NCI-H345 treated with DMSO at 0.1 percent for 48 hours (cell line): ENCODE measurements around the gene RASSF3.
"Not testable (repeated sequence)": the region's sequence is repeated elsewhere in the genome, so short reads cannot be mapped to it uniquely, and the experiment has no call there.

Source experiments
- DNase-seq: peaks from one replicate; lab custom pipeline; 2025; ENCODE audit not compliant: unreplicated experiment; lab: John Stamatoyannopoulos, UW

RASSF3 gene

DNA sequence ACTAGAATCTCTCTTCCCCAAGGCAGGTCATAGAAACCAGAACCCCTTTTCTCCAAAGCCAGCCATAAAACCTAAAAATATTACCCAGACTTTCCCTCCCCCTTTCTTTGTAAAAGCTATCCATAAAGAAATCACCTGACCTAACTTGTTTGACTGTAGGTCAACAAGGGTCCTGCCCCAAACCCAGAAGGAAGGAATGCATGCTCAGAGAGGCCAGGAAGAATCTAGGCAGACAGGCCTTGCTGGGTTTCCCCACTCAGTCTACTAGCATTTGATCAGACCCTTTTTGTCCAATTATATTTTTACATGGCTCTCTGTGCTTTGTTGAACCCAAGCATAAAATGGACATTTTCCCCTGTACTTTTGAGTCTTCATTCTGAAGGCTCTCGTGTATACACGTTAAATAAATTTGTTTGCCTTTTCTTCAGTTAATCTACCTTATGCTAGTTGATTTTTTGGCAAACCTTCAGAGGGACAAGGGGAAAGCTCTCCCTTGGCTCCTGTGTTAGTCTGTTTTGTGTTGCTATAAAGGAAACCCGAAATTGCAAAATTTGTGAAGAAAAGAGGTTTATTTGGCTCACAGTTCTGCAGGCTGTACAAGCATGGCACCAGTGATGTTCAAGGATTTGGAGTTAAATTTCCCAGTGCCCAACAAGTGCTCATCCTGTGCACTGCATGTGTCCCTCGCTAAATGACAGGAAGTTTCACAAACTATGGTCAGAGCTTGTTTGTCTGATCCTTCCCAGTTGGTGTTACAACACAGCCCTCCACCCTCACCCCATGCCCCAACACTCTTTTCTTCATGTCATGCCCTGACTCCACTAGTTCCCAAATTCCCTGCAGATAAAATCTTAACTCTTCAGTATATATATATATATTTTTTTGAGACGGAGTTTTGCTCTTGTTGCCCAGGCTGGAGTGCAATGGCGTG lies 14.2 kb upstream of the RASSF3 start:
- no peak for DNase-seq

GRCh38 chr12:64598831-64599230 lies 11.5 kb upstream of the RASSF3 start:
- DNase-seq: no peak

- DNase-seq: peak; percentile 62
These were observed 10.1 kb upstream of the RASSF3 start for GRCh38 chr12:64600164-64600561.

DNA sequence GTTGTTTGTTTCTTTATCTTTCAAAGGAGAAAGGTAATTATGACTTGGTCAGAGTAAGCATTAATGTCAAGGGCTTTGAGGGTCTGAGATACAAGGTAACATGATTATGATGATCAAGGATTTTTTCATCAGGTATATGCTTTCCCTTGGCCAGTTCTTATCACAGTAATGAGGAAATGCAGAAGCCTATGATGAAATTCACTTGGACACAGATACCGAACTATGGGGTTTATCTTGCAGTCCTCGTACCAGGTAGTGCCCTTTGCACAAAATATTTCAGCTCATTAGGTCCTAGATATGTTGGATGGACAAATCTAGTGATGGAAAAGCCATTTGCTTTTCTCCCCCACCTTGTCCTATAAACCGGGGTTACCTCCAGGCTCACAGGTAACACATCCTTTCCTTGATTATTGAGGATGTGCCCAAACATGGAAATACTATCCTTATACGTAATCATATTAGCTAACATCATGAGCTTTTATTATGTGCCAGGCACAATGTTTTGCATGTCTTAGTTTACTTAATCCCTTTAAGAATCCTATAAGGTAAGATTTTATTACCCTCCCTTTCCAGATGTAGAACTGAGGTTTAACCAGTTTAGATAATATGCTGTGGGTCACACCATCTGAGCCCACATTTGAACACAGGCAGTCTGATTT lies 7.0 kb upstream of the RASSF3 start:
- DNase-seq: no peak

GRCh38 chr12:64608901-64609535 lies 1.3 kb upstream of the RASSF3 start:
- DNase-seq: no peak

- DNase-seq: no peak
These were observed 688 bp upstream of the RASSF3 start for GRCh38 chr12:64609536-64610078.

DNA sequence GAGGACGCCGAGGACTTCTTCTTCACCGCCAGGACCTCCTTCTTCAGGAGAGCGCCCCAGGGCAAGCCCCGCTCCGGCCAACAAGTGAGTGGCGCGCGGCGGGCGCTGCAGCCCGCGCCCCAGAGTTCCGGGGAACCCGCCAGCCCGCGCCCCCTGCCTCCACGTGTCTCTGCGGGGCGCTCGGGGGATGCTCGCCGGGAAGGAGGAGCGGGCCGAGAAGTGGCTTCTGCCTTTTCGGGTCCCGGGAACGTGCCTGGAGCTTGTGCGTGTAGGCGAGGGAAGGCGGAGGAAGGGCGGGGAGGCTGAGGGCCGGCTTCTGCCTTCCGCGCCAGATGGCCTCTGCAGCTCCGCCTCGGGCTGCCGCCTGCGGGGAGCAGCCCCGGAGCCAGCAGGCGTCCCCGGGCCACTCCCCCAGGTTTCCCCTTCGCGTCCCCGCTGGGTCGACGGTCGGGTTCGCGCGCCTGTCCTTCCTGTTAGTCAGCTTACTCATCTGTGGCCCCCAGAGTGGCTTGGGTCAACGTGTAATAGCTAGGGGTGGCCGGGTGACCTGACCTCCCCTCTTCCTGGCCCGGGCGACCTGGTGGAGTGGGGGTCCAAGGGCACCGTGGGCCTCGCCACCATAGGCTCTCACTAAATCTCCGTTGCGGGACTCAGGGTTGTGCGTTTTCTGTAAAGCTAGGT lies 505 bp downstream of the RASSF3 start:
- peak; percentile 23 for DNase-seq

DNA sequence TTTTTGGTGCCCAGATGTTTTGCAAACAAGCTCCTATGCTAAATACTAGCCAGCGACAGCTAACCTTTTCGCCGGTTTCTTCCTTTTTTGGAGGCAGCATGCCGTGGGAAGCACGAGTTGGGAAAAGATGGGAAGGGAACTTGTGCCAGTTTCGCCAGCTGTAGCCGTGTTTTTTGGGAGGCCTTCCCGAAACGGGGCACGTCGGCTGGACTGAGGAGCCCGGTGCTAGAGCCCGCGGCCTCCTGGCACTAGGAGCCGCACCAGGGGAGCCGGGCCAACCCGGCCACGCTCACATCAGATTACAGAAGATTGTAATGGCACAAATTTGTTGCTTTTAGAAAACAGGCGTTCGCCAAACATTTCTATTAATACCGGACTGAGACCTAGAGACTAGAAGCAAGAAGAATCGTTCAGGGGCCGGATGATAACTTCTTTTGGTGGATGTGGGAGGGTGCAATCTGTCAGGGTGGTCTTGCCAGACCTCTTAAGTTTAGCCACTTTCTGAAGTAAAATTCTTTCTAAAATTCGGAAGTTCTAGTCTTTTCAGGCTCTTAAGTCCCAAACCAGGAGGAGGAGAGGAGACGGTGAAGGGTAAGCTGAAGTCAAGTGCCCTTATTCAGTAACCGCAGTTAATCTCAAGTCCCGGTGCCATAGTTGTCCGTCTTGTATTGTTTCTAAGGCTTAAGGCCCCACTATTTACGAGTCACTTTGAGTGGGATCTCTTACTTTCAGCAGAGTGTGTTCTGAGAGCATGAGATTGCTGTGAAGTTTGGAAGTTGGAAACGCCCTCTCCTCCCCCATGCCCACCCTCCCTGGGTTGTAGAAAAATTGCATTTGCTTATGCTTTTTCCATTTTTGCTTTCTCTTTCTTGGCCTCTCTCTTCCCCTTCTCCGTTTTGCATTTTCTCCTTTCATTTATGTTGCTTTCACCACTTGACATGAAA lies 1.3 kb downstream of the RASSF3 start:
- DNase-seq: peak; percentile 13

DNA sequence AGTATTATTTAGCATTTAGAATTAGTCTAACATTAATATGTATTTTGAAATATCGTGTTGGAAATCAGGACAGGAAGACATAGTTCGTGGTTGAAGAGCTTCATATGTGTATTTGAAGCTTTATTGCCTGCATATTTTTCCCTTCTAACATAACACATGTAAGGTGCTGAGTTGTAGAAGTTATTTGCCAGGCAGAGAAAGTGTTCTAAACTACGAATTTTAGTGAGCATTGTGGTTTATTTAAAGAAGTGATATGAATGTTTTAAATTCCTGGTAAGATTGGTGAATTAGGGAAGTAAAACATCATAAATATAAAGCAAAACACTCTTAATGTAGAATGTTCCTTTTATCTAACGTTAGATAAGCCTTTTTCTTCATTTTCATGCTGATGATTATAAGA lies 2.5 kb downstream of the RASSF3 start:
- DNase-seq: no peak

DNA sequence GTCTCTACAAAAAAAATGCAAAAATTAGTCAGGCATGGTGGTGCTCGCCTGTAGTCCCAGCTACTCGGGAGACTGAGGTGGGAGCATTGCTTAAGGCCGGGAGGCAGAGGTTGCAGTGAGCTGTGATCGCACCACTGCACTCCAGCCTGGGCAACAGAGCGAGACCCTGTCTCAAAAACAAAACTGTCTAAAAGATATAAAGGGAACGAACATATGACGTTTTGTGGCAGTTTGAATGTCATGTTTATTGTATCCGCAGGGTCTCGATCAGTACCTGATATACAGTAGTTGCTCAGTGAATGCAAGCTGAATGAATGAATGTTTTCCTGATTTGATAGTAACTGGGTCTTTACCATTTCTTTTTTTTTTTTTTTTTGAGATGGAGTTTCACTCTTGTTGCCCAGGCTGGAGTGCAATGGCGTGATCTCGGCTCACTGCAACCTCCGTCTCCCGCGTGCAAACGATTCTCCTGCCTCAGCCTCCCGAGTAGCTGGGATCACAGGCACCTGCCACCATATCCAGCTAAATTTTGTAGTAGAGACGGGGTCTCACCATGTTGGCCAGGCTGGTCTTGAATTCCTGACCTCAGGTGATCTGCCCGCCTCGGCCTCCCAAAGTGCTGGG lies 3.6 kb downstream of the RASSF3 start:
- not testable (repeated sequence) for DNase-seq

DNA sequence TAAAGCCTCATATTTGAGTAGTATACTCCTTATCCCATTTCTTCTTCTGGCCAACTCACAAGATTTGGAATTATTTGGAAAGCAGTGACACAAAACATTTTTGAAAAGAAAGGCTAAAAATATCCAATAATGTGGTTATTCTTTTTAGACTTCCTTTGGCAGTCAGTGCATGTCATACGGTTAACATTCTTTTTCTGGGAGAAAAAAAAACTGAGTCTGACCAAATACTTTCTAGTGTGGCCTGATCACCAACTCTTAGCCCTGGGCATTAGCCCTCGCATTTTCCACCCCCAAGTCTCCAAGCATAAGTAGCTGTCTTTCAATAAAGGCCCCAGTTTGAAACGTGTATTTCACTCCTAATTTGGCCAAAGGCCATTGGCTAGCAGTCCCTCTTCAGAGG lies 5.9 kb downstream of the RASSF3 start:
- no peak for DNase-seq

DNA sequence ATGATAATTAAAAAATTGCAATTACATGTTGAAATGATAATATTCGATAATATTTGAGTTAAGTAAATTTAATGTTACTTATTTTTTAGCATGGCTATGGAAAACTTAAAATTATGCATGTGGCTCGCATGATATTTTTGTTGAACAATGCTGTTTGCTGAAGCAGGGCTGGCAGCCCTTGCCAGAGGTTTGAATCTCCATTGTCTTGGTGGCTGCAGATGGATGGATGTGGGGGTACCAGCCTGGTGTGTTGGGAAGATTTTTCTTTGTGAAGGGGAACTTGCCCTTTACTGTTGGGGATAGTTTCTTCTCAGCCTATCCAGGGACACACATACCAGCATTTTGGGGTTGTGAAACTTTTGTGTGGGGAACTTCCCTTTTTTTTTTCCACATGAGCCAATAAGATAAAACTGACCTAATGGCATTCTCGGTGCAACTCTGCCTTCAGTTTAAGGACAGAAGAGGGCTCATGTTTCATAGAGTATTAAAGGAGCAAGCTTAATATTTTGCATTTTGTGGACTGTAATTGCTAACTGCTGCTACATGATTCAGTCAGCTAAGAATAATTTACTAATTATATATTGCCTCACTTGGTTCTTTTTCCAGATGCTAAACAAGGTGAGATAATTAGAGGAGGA lies 8.8 kb downstream of the RASSF3 start:
- DNase-seq: no peak

DNA sequence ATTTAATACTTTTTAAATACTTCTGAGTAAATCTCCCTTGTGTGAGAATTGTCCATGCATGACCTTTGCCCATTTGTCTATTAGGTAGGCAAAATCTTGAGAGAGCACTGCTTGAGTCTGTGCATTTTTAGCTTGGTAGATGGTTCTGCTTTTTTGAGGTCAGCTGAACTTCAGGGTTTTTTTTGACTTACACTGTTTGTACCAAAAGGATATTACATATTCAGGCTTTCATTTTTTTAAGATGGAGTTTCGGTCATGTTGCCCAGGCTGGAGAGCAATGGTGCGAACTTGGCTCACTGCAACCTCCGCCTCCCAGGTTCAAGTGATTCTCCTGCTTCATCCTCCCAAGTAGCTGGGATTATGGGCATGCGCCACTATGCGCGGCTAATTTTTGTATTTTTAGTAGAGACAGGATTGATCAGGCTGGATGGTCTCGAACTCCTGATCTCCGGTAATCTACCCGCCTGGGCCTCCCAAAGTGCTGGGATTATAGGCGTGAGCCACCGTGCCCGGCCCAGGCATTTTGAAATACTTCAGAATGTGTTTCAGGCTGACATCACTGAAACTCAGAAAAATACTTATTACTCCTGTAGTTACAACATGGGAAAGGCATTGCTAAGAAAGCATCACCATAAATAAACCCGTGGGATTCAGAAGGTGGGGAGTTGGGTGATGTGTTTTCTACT lies 11.1 kb downstream of the RASSF3 start:
- no peak for DNase-seq

- DNase-seq: no peak
These were observed 13.7 kb downstream of the RASSF3 start for GRCh38 chr12:64624035-64624434.

- no peak for DNase-seq
These were observed 15.2 kb downstream of the RASSF3 start for GRCh38 chr12:64625243-64626077.

- not testable (repeated sequence) for DNase-seq
These were observed 16.3 kb downstream of the RASSF3 start for GRCh38 chr12:64626588-64626987.

- DNase-seq: no peak
These were observed 17.5 kb downstream of the RASSF3 start for GRCh38 chr12:64627771-64628170.

DNA sequence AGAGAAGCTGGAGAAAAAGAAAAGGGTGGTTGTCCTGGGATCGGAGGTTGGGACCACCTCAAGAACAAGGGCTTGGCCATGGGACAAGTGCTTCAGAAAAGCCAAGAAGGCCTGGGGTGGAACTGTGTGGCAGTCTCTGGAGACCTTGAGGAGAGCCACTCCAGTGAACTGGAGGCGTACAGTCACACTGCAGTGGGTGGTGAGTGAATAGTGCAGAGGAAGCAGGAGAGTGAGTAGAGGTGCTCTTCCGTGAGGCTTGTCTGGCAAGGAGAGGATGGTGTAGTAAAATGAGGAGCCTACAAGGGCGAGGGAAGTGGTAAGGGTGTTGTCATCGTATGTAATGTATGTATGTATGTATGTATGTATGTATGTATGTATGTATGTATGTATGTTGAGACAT lies 20.9 kb downstream of the RASSF3 start:
- DNase-seq: no peak
